GM10248 (cell line): ENCODE data around the gene RHEB.

Experiments used
- CTCF ChIA-PET: fragments of 300-600 bp; sonication (Branson Sonifier 250); formaldehyde crosslinking; extraction: SDS; loops from one replicate; lab custom pipeline; 2021; ENCODE audit warnings: antibody characterized with exemption; lab: Yijun Ruan, JAX
- POLR2A ChIA-PET: fragments of 350-650 bp; sonication (Branson Sonifier 250); formaldehyde crosslinking; extraction: SDS; loops from one replicate; lab custom pipeline; 2020; ENCODE audit warnings: antibody characterized with exemption; lab: Yijun Ruan, JAX
- DNase-seq: peaks from one replicate; pipeline ENCODE4 v3.0.0; 2012; ENCODE audit errors: extremely low spot score
- CTCF ChIP-seq: IDR thresholded peaks from 2 replicates; pipeline ENCODE4 v1.5.1; 2012; ENCODE audit warnings: mild to moderate bottlenecking, low read depth; ENCODE audit errors: extremely low read depth, missing control alignments, control extremely low read depth

Gene RHEB

DNA sequence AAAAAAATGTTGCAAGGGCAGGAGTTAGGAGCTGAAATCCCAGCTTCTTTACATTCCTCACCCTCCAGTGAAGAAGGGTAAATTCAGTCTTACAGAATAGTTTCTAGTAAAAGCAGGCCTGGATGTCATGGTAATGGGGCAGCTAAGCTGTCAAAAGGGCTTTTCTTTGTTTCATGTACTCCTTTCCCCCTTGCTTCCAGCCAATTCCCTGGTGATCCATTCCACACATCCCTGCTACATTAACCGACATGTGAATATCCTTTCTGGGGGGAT, 36.0 kb downstream of the RHEB start:
- no peak for TF ChIP-seq CTCF
- ChIA-PET CTCF (interaction anchor here (1.3 to 5.3 kb wide), 2 partner anchors 11 to 15 kb away, joined by 3 to 23 read pairs; no protein-coding TSS in a partner anchor), POLR2A (no interaction called here)
- no peak for DNase-seq

- TF ChIP-seq CTCF, result no peak
- POLR2A ChIA-PET, result no interaction called here
These were observed 36.6 kb downstream of the RHEB start for GRCh38 chr7:151482883-151483710.

DNA sequence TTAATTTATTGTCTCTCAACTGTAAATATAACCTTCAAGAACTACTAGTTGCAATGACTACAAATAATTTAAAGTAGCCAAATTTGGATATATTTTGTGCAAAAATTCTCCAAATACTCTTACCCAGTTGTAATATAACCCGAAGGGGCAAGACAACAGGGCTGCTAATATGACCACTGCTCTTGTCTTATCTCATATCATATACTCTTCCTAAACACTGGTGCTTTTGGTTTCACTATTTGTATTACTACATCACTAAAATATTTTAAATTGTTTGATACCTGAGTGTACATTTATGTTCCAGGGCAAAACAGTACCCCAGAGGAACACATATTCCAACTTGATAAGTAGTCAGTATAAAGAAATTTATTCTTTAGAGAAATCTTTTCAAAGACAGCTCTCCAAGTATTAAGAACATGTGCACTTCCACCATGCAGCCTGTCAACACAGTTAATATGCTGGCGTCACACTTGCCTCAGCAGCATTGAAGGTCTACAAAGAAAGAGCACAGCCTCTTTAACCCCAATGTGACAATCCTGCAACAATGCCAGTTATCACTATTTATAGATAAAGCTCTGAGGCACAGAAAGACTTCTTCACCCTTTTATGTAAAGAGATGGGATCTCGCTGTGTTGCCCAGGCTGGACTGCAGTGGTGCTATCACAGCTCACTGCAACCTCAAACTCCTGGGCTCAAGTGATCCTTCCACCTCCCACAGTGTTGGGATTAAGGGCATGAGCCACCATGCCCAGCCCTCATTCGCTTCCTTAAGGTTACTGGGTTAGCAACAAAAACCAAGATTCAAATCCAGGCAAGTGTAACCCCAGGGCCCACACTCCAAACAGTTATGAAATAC, 37.8 kb downstream of the RHEB start:
- no peak for DNase-seq
- POLR2A ChIA-PET, result no interaction called here
- CTCF ChIA-PET, result interaction anchor here (1.0 to 5.3 kb wide), 6 partner anchors 9 to 150 kb away, joined by 3 to 23 read pairs (median 4); no protein-coding TSS in a partner anchor
- TF ChIP-seq CTCF, result no peak

More at GRCh38 chr7:151482883-151483710, 36.6 kb downstream of the RHEB start:
- no peak for DNase-seq
- CTCF ChIA-PET, result interaction anchor here (1.3 to 5.3 kb wide), 4 partner anchors 10 to 148 kb away, joined by 3 to 23 read pairs (median 4); no protein-coding TSS in a partner anchor

DNA sequence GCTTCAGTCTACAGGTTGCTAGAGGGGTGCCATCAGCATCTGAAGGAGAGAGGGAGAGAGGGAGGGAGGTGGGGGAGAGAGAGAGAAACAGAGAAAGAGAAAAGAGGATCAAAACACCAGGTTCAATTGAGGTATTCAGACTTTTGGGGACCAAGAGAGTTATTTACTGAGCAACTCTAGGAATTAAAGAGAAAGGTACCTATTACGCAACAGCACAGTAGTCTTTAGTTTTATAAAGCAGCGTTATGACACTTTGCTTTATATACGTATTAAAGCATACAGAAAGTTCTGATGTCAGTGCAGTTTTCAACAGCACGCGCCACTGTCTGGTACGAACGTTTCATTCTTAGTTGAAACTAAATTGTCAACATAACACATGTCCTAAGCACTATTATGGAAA, 41.8 kb downstream of the RHEB start:
- TF ChIP-seq CTCF, result no peak
- ChIA-PET CTCF (interaction anchor here (1.1 to 2.5 kb wide), 4 partner anchors 11 to 37 kb away, joined by 3 to 11 read pairs (median 6); partner anchors contain the start of gene CRYGN), POLR2A (no interaction called here)
- no peak for DNase-seq

- no peak for DNase-seq
- CTCF ChIA-PET, result interaction anchor here (0.9 to 2.7 kb wide), 11 partner anchors 11 to 229 kb away, joined by 3 to 23 read pairs (median 3); no protein-coding TSS in a partner anchor
- TF ChIP-seq CTCF, result no peak
- POLR2A ChIA-PET, result no interaction called here
These were observed 46.9 kb downstream of the RHEB start for GRCh38 chr7:151472644-151473380.
